Measurements from ENCODE around the gene ZNF236.
"Not testable (repeated sequence)": the region's sequence is repeated elsewhere in the genome, so short reads cannot be mapped to it uniquely, and the experiment has no call there.

Gene ZNF236

DNA sequence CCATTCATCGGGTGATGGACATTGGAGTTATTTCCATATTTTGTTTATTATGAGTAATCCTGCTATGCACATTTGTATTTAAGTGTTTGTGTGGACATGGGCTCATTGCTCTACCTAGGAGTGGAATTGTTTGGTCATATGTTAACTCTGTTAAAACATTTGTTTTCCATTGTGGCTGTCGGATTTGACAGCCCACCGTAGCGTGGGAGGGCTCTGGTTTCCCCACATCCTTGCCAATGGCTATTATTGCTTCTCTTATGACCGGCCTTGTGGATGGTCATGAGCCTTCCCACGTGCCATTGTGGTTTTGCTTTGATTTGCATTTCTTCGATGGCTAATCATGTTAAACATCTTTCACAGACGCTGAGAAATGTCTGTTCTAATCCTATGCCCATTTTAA is 92.0 kb downstream of the ZNF236 start:
- DNase-seq = no peak

DNA sequence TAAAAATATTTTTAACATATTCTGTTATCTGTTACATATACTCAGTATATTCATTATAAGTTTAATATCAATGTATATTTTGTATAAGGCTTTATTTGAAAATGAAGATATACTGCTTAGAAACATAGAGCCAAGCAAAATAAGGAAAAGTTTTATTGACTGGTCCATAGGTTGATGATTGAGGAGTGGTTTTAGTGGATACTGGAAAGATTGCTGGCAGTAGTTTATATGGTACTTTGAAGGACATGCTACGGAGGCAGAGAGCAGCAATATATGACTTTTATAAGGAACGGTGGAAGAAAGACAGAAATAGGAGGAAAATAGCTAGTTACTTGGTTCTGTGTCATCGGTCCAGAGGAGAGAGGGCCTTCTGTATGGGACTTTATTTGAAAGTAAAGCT is 92.4 kb downstream of the ZNF236 start:
- DNase-seq = no peak

DNA sequence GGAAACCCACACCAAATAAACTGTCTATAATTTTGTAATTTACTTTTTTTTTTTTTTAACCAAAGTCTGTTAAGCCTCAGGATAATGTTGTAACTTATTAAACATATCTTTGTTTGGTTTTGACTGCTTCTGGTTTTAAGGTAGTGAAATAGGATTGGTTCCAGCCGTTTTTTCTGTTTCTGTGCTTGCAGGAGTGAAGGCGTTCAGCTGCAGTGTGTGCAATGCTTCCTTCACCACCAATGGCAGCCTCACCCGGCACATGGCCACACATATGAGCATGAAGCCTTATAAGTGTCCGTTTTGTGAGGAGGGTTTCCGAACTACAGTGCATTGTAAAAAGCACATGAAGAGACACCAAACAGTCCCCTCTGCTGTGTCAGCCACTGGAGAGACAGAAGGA is 93.1 kb downstream of the ZNF236 start:
- DNase-seq = no peak

DNA sequence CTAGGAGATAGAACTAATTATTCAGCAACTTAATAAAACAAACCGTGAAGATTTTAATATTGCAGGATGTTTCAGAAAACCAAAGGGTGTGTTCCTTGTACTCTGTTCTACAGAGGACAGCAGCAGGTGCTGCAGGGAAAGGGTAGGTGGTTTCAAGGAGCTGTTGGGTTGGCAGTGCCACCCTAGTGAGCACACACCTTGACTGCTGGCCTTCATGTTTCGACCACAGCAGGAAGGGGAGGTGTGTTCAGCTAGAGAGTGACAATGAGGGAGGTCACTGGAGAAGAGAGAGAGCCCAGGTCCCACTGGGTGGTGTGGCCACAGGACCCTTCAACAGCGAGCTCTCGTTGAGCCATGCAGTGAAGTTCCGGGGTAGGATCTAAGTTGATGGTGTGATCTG is 98.6 kb downstream of the ZNF236 start:
- no peak for DNase-seq

DNA sequence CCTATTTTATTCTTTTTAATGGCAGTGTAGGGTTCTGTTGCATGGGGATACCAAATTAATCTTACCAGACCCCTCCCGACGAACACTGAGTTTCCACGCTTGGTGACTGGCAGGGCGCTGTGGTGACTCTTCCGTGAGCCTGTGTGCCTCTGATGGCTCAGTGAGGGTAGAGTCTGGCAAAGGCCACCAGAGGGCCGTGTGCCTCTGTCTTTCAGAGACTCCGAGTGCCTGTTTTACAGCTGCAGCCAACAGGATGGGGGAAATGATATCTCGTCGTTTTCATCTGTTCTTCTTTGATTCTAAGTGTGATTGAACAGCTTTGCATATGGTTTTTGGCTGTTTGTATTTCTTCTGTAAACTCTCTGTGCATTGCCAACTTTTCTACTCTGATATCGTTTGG is 99.8 kb downstream of the ZNF236 start:
- DNase-seq = peak; percentile 39

GRCh38 chr18:76923485-76924085 is 101.2 kb downstream of the ZNF236 start:
- no peak for DNase-seq

DNA sequence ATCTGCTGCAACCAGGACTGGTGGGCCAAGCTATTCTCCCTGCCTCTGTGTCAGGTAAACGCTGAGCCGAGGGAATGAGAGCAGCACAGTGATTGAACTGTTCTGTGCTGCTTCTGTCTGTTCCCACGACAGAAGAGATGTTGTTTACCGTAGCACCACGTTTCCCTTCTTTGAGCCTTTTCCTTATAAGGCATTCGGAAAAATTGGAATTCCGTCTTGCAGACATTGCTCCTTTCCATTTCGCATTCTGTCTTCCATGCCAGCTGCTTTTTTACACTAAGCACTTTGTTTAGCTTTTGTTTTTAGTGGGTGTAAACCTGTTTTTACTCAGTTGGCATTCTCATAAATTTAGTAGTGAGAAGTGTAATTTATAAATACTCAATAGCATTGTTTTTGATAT is 103.1 kb downstream of the ZNF236 start:
- no peak for DNase-seq

GRCh38 chr18:76927223-76927725 is 104.9 kb downstream of the ZNF236 start:
- DNase-seq = no peak

GRCh38 chr18:76928179-76928868 is 106.0 kb downstream of the ZNF236 start:
- no peak for DNase-seq

- DNase-seq = no peak
Observed at GRCh38 chr18:76931171-76931570, 108.8 kb downstream of the ZNF236 start.

DNA sequence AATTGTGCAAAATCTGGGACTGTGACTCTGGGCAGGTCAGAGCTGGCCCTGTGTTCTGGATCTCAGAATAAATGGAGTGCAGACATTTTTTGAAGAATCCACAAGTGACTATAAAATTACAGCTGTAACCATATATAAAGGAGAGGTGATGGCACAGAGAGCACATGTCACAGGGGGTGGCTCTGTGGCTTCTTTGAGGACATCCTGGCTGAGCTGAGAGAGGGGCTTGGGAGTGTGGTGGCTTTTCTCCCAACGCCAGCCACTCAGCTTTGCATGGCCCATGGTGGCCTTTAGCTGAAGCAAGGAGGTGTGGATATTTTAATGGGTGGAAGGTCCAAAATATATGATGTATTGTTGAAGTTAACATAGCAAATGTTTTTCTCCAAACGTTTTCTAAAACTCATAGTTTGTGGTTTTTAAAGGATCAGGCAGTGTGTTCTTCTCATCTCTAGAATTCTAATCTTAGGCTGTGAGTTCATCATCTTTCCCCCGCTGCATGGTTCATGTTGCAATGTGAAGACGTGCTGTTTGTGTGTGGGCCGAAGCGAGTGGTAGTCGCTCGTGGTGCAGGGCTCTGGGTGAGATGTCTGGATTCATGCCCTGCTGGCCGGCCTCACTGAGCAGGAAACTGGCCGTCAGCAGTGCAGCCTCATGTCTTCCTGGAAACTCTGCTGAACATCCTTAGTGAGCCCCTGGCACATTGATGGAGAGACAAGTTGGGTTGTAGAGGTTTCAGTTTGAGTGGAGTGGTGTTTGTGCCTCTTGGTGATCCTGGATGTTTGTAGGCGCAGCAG is 109.9 kb downstream of the ZNF236 start:
- no peak for DNase-seq

- DNase-seq = no peak
Observed at GRCh38 chr18:76935722-76936337, 113.5 kb downstream of the ZNF236 start.

DNA sequence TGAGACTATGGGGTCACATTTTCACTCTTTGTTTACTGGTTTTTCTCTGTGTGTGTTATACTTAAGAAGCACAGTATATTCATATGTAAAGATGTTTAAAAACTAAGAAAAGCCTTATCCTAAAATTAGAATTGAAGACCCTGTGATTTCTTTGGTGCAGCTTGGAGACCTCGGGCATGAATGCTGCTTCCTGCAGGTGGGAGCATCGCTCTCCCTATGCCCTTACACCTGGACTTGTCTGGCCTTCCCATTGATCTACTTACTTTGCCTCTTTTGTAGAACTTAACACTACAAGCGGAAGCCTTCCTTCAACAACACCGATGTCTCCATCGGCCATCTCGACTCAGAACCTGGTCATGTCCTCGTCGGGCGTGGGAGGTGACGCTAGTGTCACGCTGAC is 114.5 kb downstream of the ZNF236 start:
- no peak for DNase-seq

- DNase-seq = no peak
Observed at GRCh38 chr18:76937597-76937996, 115.2 kb downstream of the ZNF236 start.

DNA sequence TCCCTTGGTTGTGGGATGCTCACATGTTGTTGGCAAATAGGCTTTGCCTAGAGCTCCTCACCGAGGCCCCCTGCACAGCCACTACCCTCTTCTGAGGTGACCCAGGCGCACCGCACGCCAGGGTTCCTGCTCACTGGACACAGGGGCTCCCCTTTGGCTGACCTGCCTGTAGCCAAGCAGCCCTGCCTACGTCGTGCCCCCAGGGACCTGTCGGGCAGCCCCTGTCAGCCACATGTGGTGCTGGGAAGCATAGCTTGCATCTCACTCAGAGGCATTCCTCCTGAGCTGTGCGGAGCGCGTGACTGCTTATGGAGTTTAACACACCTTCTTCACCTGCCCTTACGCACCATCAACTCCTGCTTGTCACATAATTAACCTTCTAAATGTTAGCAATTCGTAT is 116.3 kb downstream of the ZNF236 start:
- no peak for DNase-seq

- no peak for DNase-seq
Observed at GRCh38 chr18:76941284-76941683, 118.9 kb downstream of the ZNF236 start.

- no peak for DNase-seq
Observed at GRCh38 chr18:76943542-76944339, 121.4 kb downstream of the ZNF236 start.

DNA sequence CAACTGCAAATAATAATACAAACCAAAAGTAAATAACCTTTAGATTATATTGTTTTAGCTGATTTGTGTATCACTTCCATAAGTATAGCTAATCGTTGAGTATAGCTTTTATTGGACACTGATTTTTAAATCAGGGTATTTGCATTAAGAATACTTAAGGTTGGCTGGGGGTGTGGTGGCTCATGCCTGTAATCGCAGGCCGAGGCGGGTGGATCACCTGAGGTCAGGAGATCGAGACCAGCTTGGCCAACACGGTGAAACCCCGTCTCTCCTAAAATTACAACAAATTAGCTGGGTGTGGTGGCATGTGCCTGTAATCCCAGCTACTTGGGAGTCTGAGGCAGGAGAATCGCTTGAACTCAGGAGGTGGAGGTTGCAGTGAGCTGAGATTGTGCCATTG is 122.0 kb downstream of the ZNF236 start:
- not testable (repeated sequence) for DNase-seq

- DNase-seq = no peak
Observed at GRCh38 chr18:76948345-76948744, 126.0 kb downstream of the ZNF236 start.

- DNase-seq = no peak
Observed at GRCh38 chr18:76951456-76952247, 129.3 kb downstream of the ZNF236 start.

DNA sequence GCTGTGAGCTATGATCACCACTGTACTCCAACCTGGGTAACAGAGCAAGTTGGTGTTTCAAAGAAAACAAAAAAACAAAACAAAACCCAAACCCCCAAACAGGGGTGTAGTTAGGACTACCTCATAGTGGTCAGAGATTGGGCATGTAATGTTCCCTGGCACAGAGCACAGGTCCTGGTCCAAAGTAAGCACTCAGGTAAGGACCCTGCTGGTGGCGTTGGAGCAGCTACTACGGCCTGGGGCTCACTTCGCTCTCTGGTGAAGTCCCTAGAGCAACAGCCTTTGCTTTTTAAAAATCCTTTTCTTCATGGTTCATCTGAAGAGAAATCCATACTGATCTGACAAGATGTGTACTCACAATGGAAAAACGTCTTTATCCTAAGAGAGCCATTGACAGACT is 130.4 kb downstream of the ZNF236 start:
- no peak for DNase-seq

- DNase-seq = no peak
Observed at GRCh38 chr18:76953156-76953555, 130.8 kb downstream of the ZNF236 start.

All from NCI-H187 treated with DMSO at 0.1 percent for 48 hours (cell line).